ENCODE results near the gene DLG2.

GRCh38 chr11:85281550-85281949, 345.6 kb downstream of the DLG2 start:
- no peak for TF ChIP-seq CTCF (IDR thresholded peaks at IDR 0.05; ENCODE audit: insufficient read depth, low read length)
- no peak for TF ChIP-seq POLR2AphosphoS5 (IDR thresholded peaks at IDR 0.05; ENCODE audit: low read depth)
